Measurements from ENCODE around the gene OPTC.

GRCh38 chr1:203448521-203449061, 45.4 kb upstream of the OPTC start:
- TF ChIP-seq POLR2A (IDR thresholded peaks at IDR 0.05; ENCODE audit: low read depth, low read length) (no peak), TAF1 (IDR thresholded peaks at IDR 0.05; ENCODE audit: borderline replicate concordance, low read depth, low read length) (no peak)
